Transverse colon (tissue), 4 donors: ENCODE results near the gene WNT5B.

Experiments used
- CTCF ChIP-seq, 5 experiments: fragments of 200-600 bp in 3 of 5; fragments of 450-650 bp in 2 of 5; sonication (generic) in 3 of 5; IDR thresholded peaks; 1 replicate in 2 of 5; 2 replicates in 3 of 5; pipeline ENCODE4 v1.5.1; 2016 to 2017; ENCODE audit warnings: antibody characterized with exemption in 5 of 5, inconsistent platforms in 3 of 5, mild to moderate bottlenecking in 2 of 5, moderate library complexity in 1 of 5
- POLR2AphosphoS5 ChIP-seq, 3 donors: sonication (generic); formaldehyde crosslinking; IDR thresholded peaks; one replicate each; pipeline ENCODE4 v1.6.1; 2016; ENCODE audit warnings: antibody characterized with exemption in 3 of 3

DNA sequence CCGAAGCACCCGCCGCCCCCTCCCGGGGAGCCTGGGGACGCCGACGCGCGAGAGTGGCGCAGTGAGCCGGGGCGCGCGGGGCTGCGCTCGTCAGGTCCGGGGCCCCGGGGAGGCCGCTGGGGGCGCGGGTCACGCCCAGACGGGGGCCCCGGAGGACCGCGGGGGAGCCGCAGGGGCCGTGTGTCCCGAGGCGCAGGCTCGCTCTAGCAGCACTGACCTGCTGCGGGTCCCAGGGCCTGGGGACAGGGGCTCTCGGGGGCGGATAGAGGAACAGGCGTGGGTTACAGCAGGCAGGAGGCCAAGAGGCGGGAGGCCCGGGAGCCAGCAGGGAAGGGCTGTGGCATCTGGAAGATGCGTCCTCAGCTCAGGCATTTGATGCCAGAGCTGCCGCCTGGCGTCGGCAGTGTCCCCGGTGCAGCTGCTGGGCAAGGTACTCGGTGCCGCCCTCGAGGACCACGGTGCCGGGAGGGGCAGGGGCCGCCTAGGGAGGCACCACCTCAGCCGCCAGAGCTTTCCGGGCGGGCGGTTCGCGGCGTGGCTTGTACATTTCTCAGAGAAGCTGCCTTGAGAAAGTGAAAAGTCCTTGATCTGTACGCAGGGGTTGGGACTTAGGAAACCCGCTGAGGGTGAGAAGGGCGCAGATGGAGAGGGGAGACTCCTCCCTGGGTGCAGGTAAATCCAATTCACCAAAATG, 1.2 kb downstream of the WNT5B start:
- peak; percentile 9 to 19 (median 14) for TF ChIP-seq CTCF (IDR thresholded peaks at IDR 0.05)
- no peak for TF ChIP-seq POLR2AphosphoS5 (IDR thresholded peaks at IDR 0.05)
